Nephron progenitor cell (in vitro differentiated cells): ENCODE results near the gene PREX1.

ENCODE experiments used
- DNase-seq: peaks from one replicate; pipeline ENCODE4 v3.0.0; 2021
- H3K27ac Mint-ChIP-seq: 2 replicates; pipeline ENCODE4 v1.8.0; 2021; ENCODE audit warnings: mild to moderate bottlenecking, moderate library complexity, mixed read lengths
- H3K27me3 Mint-ChIP-seq: 2 replicates; pipeline ENCODE4 v1.8.0; 2021; ENCODE audit warnings: mild to moderate bottlenecking, low read depth, mixed read lengths; ENCODE audit not compliant: poor library complexity
- H3K36me3 Mint-ChIP-seq: 2 replicates; pipeline ENCODE4 v1.8.0; 2021; ENCODE audit warnings: low read depth, mixed read lengths
- H3K4me1 Mint-ChIP-seq: 2 replicates; pipeline ENCODE4 v1.8.0; 2021; ENCODE audit warnings: mixed read lengths
- H3K4me3 Mint-ChIP-seq: 2 replicates; pipeline ENCODE4 v1.8.0; 2021; ENCODE audit warnings: mild to moderate bottlenecking, moderate library complexity, mixed read lengths
- H3K9me3 Mint-ChIP-seq: 2 replicates; pipeline ENCODE4 v1.8.0; 2021; ENCODE audit warnings: mild to moderate bottlenecking, moderate library complexity, mixed read lengths
- TF ChIP-seq, protein P1 (sequence below): fragments of 200-600 bp; sonication (generic); IDR thresholded peaks from 2 replicates; pipeline ENCODE4 v1.5.0; 2021; ENCODE audit warnings: antibody characterized with exemption

The PREX1 gene

DNA sequence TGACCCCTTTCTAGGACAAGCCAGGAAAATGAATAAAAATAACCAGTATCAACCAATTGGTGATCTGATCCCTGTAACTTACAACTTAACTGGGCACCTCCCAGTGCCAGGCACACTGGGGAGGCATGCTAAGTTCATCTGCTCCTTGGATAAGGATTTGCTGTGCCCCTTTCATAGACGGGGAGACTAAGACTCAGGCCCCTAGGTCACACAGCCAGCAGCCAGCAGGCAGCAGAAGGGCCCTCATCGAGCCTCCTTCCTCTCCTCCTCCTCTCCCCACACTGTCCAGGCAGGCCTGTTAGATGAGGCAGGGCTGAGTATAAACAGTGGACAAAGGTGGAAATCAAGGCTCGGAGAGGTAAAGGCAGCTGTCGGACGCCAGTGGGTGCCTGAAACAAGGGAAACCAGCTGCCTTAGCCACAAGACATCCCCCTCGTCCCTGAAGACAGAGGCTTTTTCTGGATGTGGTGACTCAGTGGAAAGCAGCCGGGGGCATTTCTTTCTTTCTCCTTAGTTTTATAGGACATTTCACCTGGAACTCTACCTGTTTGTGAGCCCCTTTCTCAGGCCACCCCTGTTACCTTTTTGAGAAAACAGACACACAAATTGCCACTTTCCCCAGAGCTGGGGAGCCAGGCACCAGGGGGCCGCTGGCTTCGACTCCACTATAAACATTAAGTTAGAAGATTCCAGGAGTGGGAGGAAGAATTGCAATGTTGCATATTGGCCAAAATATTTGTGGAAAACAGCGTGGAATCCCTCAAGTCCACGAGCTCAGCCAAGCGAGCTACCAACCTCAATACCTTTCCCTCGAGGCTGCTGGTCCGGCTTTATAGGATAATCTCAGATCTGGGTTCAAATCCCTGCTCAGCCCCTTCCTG is 166.0 kb downstream of the PREX1 start:
- H3K9me3 Mint-ChIP-seq: peaks cover 13% of the 10 kb centered on the region
- no peaks in the 10 kb centered on the region for H3K4me1 Mint-ChIP-seq
- no peaks in the 10 kb centered on the region for H3K27me3 Mint-ChIP-seq
- no peak overlapping the region for H3K4me3 Mint-ChIP-seq
- H3K27ac Mint-ChIP-seq: peak overlapping the region; percentile 79
- H3K36me3 Mint-ChIP-seq: peaks cover 60% of the 10 kb centered on the region
- DNase-seq: no peak
- TF ChIP-seq, protein P1, sequence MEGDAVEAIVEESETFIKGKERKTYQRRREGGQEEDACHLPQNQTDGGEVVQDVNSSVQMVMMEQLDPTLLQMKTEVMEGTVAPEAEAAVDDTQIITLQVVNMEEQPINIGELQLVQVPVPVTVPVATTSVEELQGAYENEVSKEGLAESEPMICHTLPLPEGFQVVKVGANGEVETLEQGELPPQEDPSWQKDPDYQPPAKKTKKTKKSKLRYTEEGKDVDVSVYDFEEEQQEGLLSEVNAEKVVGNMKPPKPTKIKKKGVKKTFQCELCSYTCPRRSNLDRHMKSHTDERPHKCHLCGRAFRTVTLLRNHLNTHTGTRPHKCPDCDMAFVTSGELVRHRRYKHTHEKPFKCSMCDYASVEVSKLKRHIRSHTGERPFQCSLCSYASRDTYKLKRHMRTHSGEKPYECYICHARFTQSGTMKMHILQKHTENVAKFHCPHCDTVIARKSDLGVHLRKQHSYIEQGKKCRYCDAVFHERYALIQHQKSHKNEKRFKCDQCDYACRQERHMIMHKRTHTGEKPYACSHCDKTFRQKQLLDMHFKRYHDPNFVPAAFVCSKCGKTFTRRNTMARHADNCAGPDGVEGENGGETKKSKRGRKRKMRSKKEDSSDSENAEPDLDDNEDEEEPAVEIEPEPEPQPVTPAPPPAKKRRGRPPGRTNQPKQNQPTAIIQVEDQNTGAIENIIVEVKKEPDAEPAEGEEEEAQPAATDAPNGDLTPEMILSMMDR: no peak

DNA sequence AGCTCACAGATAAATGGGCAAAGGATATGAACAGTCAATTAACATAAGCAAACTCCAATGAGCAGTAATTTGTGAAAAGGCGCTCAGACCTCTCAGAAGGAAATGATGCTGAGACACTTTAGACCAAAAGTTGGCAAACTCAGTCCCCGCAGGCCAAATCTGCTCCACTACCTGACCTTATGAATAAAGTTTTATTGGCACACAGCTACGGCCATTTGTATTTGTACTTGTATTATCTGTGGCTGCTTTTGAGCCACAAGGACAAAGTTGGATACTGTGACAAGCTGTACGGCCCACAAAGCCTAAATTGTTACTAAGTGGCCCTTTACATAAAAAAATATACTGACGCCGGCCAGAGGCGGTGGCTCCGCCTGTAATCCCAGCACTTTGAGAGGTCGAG is 167.0 kb downstream of the PREX1 start:
- Mint-ChIP-seq H3K27me3 (no peaks in the 10 kb centered on the region), H3K9me3 (peaks cover 12% of the 10 kb centered on the region), H3K27ac (no peak overlapping the region), H3K4me3 (no peak overlapping the region), H3K36me3 (peaks cover 56% of the 10 kb centered on the region), H3K4me1 (no peaks in the 10 kb centered on the region)
- TF ChIP-seq, protein P1: no peak
- DNase-seq: no peak

DNA sequence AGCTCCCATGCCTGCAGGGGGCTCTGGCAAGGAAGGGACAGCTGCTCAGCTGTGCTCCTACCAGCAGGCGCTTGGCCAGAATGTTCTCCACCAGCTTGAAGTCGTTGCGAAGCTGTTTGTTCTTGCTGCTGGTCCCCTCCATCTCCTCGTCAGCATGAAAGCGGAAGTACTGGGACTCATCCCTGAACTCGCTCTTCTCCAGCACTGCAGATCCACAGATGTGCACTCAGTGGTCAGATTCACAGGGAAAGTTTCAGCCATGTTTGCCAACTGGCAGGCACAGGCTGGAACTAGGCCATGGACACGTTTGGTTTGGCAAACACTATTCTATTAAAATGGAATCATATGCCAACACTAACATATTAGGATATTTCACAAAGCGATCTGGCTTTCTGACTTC is 167.9 kb downstream of the PREX1 start:
- no peaks in the 10 kb centered on the region for H3K4me1 Mint-ChIP-seq
- H3K36me3 Mint-ChIP-seq: peaks cover 47% of the 10 kb centered on the region
- no peaks in the 10 kb centered on the region for H3K27me3 Mint-ChIP-seq
- no peak overlapping the region for H3K4me3 Mint-ChIP-seq
- TF ChIP-seq, protein P1: no peak
- H3K27ac Mint-ChIP-seq: no peak overlapping the region
- peaks cover 12% of the 10 kb centered on the region for H3K9me3 Mint-ChIP-seq
- DNase-seq: no peak

DNA sequence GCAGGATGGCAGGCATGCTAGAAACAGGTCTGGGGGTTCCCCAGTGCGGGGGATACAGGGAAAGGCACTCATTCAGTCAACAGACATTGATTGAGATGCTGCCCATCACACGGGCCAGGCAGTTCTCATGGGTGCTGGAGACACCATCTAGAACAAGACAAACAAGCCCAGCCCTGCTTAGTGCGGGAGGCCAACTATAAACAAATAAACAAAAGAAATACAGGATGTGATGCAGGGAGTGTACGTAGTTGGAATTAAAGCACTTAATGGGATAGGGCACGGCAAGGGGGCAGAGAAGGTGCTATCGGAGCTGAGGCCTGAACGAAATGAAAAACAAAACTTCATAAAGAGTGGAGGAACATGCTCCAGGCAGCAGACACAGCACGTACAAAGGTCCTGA is 169.3 kb downstream of the PREX1 start:
- H3K9me3 Mint-ChIP-seq: peaks cover 12% of the 10 kb centered on the region
- no peak overlapping the region for H3K27ac Mint-ChIP-seq
- no peaks in the 10 kb centered on the region for H3K27me3 Mint-ChIP-seq
- H3K4me3 Mint-ChIP-seq: no peak overlapping the region
- TF ChIP-seq, protein P1: no peak
- peaks cover 37% of the 10 kb centered on the region for H3K36me3 Mint-ChIP-seq
- H3K4me1 Mint-ChIP-seq: no peaks in the 10 kb centered on the region
- no peak for DNase-seq

DNA sequence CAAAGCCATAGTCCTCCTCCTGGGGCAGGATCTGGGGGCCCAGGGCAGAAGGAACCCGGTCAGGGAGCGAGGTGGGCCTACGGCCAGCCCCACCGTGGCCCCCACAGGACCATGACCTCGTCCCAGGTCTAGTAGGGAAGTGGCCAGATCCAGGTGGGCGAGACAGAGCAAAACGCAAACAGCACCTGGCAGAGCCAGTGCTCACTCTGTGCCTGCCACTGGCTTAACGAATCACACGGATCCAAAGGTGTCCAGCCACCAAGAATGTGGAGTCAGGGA is 169.7 kb downstream of the PREX1 start:
- Mint-ChIP-seq H3K9me3 (peaks cover 12% of the 10 kb centered on the region), H3K27ac (peak overlapping the region; percentile 62), H3K36me3 (peaks cover 37% of the 10 kb centered on the region), H3K4me3 (no peak overlapping the region), H3K27me3 (no peaks in the 10 kb centered on the region), H3K4me1 (no peaks in the 10 kb centered on the region)
- TF ChIP-seq, protein P1: no peak
- DNase-seq: no peak
